Panc1 (cell line): ENCODE measurements around the gene TM4SF20.

ENCODE experiments used
- POLR2AphosphoS5 ChIP-seq: IDR thresholded peaks from 2 replicates; pipeline ENCODE4 v1.6.1; 2012; ENCODE audit warnings: mild to moderate bottlenecking, low read depth, low read length, moderate library complexity
- SIN3A ChIP-seq: IDR thresholded peaks from 2 replicates; pipeline ENCODE4 v1.6.1; 2012; ENCODE audit warnings: low read depth, mild to moderate bottlenecking, low read length, moderate library complexity, borderline replicate concordance; ENCODE audit not compliant: insufficient read depth
- TCF7L2 ChIP-seq: IDR thresholded peaks from 2 replicates; pipeline ENCODE4 v1.6.1; 2011; ENCODE audit warnings: mild to moderate bottlenecking, low read depth, low read length, inconsistent platforms
- TF ChIP-seq, protein P1 (sequence below): fragments of 450-650 bp; IDR thresholded peaks from 2 replicates; pipeline ENCODE4 v1.5.1; 2017; ENCODE audit warnings: mild to moderate bottlenecking
- TF ChIP-seq, protein P2 (sequence below), 2 experiments: IDR thresholded peaks; 2 replicates each; pipeline ENCODE4 v1.6.1; 2011 to 2012; ENCODE audit warnings: low read depth in 2 of 2, control low read depth in 1 of 2, low read length in 1 of 2, mild to moderate bottlenecking in 1 of 2, moderate library complexity in 1 of 2; ENCODE audit not compliant: insufficient read depth in 1 of 2

DNA sequence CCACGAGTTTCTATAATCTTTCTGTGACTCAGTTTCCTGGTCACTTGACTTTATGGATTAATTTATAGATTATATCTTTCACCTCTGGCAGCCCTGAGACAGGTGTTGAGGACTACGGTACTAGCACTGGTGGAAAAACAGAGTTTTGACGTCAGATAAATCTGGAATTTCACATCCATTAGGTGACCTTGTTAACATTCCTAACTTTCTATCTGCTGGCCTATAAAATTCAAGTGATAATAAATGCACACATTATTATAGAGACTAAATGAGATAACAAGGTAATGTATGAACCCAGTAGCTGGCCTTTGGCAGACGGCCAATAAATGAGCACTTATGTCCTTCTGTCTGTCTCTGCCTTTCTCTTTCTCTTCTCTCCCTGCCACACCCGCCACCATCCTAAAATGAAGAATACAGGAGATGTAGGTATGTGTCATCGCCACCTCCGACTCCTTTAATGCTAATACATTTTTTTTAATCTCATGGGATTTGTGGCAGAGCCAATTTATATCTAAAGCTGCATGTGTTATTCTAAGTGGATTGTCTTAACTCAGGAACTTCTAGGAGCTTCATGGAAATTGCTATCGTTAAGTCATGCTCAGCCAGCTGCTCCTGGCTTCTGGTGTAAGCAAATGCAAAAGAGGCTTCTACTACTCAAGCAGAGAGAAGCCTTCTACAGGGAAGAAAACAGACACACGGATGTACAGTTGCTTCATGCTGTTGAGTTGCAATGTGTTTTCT lies 2.3 kb downstream of the TM4SF20 start:
- TF ChIP-seq, protein P1, sequence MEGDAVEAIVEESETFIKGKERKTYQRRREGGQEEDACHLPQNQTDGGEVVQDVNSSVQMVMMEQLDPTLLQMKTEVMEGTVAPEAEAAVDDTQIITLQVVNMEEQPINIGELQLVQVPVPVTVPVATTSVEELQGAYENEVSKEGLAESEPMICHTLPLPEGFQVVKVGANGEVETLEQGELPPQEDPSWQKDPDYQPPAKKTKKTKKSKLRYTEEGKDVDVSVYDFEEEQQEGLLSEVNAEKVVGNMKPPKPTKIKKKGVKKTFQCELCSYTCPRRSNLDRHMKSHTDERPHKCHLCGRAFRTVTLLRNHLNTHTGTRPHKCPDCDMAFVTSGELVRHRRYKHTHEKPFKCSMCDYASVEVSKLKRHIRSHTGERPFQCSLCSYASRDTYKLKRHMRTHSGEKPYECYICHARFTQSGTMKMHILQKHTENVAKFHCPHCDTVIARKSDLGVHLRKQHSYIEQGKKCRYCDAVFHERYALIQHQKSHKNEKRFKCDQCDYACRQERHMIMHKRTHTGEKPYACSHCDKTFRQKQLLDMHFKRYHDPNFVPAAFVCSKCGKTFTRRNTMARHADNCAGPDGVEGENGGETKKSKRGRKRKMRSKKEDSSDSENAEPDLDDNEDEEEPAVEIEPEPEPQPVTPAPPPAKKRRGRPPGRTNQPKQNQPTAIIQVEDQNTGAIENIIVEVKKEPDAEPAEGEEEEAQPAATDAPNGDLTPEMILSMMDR: no peak
- TF ChIP-seq POLR2AphosphoS5: no peak
- TF ChIP-seq, protein P2, sequence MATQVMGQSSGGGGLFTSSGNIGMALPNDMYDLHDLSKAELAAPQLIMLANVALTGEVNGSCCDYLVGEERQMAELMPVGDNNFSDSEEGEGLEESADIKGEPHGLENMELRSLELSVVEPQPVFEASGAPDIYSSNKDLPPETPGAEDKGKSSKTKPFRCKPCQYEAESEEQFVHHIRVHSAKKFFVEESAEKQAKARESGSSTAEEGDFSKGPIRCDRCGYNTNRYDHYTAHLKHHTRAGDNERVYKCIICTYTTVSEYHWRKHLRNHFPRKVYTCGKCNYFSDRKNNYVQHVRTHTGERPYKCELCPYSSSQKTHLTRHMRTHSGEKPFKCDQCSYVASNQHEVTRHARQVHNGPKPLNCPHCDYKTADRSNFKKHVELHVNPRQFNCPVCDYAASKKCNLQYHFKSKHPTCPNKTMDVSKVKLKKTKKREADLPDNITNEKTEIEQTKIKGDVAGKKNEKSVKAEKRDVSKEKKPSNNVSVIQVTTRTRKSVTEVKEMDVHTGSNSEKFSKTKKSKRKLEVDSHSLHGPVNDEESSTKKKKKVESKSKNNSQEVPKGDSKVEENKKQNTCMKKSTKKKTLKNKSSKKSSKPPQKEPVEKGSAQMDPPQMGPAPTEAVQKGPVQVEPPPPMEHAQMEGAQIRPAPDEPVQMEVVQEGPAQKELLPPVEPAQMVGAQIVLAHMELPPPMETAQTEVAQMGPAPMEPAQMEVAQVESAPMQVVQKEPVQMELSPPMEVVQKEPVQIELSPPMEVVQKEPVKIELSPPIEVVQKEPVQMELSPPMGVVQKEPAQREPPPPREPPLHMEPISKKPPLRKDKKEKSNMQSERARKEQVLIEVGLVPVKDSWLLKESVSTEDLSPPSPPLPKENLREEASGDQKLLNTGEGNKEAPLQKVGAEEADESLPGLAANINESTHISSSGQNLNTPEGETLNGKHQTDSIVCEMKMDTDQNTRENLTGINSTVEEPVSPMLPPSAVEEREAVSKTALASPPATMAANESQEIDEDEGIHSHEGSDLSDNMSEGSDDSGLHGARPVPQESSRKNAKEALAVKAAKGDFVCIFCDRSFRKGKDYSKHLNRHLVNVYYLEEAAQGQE (IDR thresholded peaks at IDR 0.05; ENCODE audit: insufficient read depth in 1 of 2, low read depth in 2 of 2, low read length in 1 of 2): no peak
- TF ChIP-seq SIN3A: no peak
- no peak for TF ChIP-seq TCF7L2
